B cell (primary cell): ENCODE data around the gene CMTM1. TPM values are rescaled to one million over a fixed set of nuclear protein-coding genes. Genes with fewer than 3 reads are reported as not detected.
A peak's percentile ranks its signal among the peaks of the same experiment; 100 is the strongest.

Source experiments
- ATAC-seq: fragments of 200-7000 bp; cut with Tn5 transposase; one replicate; pipeline ENCODE4 v1.10.0; 2021; ENCODE audit warnings: low read depth, mild to moderate bottlenecking, moderate number of reproducible peaks, moderate library complexity
- CTCF ChIA-PET: fragments of 350-600 bp; sonication (Branson Sonifier 250); formaldehyde crosslinking; loops from one replicate; lab custom pipeline; 2021; ENCODE audit warnings: antibody characterized with exemption, inconsistent platforms; lab: Charles Lee
- POLR2A ChIA-PET: fragments of 350-600 bp; sonication (Branson Sonifier 250); formaldehyde crosslinking; loops from one replicate; lab custom pipeline; 2021; ENCODE audit warnings: antibody characterized with exemption; lab: Charles Lee
- DNase-seq: peaks from one replicate; pipeline ENCODE4 v3.0.0; 2013
- H2AFZ ChIP-seq: 2 replicates; pipeline ENCODE4 v1.6.1; 2012; ENCODE audit warnings: mild to moderate bottlenecking, low read depth, low read length; ENCODE audit not compliant: insufficient read depth, poor library complexity, severe bottlenecking
- H3K27ac ChIP-seq, 2 donors: 1 replicate in 1 of 2; 2 replicates in 1 of 2; pipeline ENCODE4 v1.5.1; 2012 to 2013; ENCODE audit warnings: low read length in 2 of 2, mild to moderate bottlenecking in 2 of 2, moderate library complexity in 1 of 2
- H3K27me3 ChIP-seq, 4 experiments: fragments of 200-600 bp in 1 of 4; sonication (generic) in 1 of 4; replicated peaks in 1 of 4; 1 replicate in 2 of 4; 2 replicates in 2 of 4; pipeline versions ENCODE4 v1.6.1 to v1.7.0; 2013 to 2016; ENCODE audit warnings: low read length in 3 of 4, mild to moderate bottlenecking in 2 of 4, mixed read lengths in 1 of 4, moderate library complexity in 1 of 4; ENCODE audit not compliant: insufficient read depth in 4 of 4, control insufficient read depth in 3 of 4; ENCODE audit errors: control extremely low read depth in 1 of 4
- H3K36me3 ChIP-seq, 2 experiments: replicated peaks in 1 of 2; 1 replicate in 1 of 2; 2 replicates in 1 of 2; pipeline versions ENCODE4 v1.6.1 to v1.7.1; 2013; ENCODE audit warnings: low read length in 1 of 2; ENCODE audit not compliant: insufficient read depth in 2 of 2, control insufficient read depth in 1 of 2; ENCODE audit errors: control extremely low read depth in 1 of 2, extremely low read depth in 1 of 2
- H3K4me1 ChIP-seq, 2 donors: fragments of 200-600 bp in 1 of 2; sonication (generic) in 1 of 2; 1 replicate in 1 of 2; 2 replicates in 1 of 2; pipeline versions ENCODE4 v1.5.1 to v1.6.1; 2013 to 2017; ENCODE audit warnings: low read length in 2 of 2; ENCODE audit not compliant: control insufficient read depth in 2 of 2, insufficient read depth in 2 of 2
- H3K4me2 ChIP-seq: replicated peaks from 2 replicates; pipeline ENCODE3; 2012; ENCODE audit warnings: mild to moderate bottlenecking, low read depth, low read length; ENCODE audit not compliant: poor library complexity, severe bottlenecking
- H3K4me3 ChIP-seq, 5 experiments: fragments of 200-600 bp in 1 of 5; sonication (generic) in 1 of 5; 1 replicate in 3 of 5; 2 replicates in 2 of 5; pipeline versions ENCODE4 v1.5.1 to v1.7.0; 2011 to 2016; ENCODE audit warnings: low read length in 4 of 5, mild to moderate bottlenecking in 4 of 5, low read depth in 2 of 5, control low read depth in 1 of 5, moderate library complexity in 1 of 5; ENCODE audit not compliant: insufficient read depth in 1 of 5; ENCODE audit errors: control extremely low read depth in 1 of 5, extremely low read depth in 1 of 5
- H3K79me2 ChIP-seq: fragments of 200-600 bp; sonication (generic); one replicate; pipeline ENCODE4 v1.6.0; 2016; ENCODE audit warnings: low read length; ENCODE audit not compliant: control insufficient read depth, insufficient read depth
- H3K9ac ChIP-seq: fragments of 200-600 bp; sonication (generic); 2 replicates; pipeline ENCODE4 v1.6.1; 2017; ENCODE audit warnings: mild to moderate bottlenecking, low read length, moderate library complexity
- H3K9me3 ChIP-seq, 3 donors: one replicate each; pipeline versions ENCODE4 v1.6.1 to v1.7.1; 2013; ENCODE audit warnings: low read length in 2 of 3; ENCODE audit not compliant: control insufficient read depth in 2 of 3, insufficient read depth in 1 of 3; ENCODE audit errors: control extremely low read depth in 1 of 3
- H4K20me1 ChIP-seq: 2 replicates; pipeline ENCODE4 v1.6.0; 2012; ENCODE audit warnings: mild to moderate bottlenecking, low read length; ENCODE audit not compliant: insufficient read depth, control insufficient read depth, poor library complexity, severe bottlenecking
- H3K27ac Mint-ChIP-seq: one replicate; pipeline ENCODE4 v1.8.0; 2021; ENCODE audit warnings: mixed read lengths
- H3K27me3 Mint-ChIP-seq: one replicate; pipeline ENCODE4 v1.8.0; 2021; ENCODE audit warnings: mixed read lengths
- H3K4me1 Mint-ChIP-seq: one replicate; pipeline ENCODE4 v1.8.0; 2021; ENCODE audit warnings: mixed read lengths
- H3K4me3 Mint-ChIP-seq: one replicate; pipeline ENCODE4 v1.8.0; 2021; ENCODE audit warnings: mixed read lengths
- H3K9me3 Mint-ChIP-seq: one replicate; pipeline ENCODE4 v1.8.0; 2022; ENCODE audit warnings: mixed read lengths; ENCODE audit not compliant: insufficient read depth
- CTCF ChIP-seq: fragments of 200-600 bp; IDR thresholded peaks from one replicate; pipeline ENCODE4 v1.8.0; 2022; ENCODE audit warnings: antibody characterized with exemption, mild to moderate bottlenecking
- EZH2 ChIP-seq: IDR thresholded peaks from 2 replicates; pipeline ENCODE4 v1.6.1; 2012; ENCODE audit warnings: borderline replicate concordance, low read depth, mild to moderate bottlenecking, moderate library complexity, low read length; ENCODE audit not compliant: insufficient read depth, poor library complexity, severe bottlenecking
- WGBS: methylation state at CpG from one replicate; pipeline ENCODE4 v1.1.5; 2013; ENCODE audit warnings: missing lambda C conversion rate; ENCODE audit not compliant: insufficient coverage; 5-methylcytosine and 5-hydroxymethylcytosine counted together
- intact Hi-C: fragments of 100-400 bp; cut with micrococcal nuclease; formaldehyde crosslinking; loops from one replicate; pipeline ENCODE4 v1.10.0; 2022
- polyA plus RNA-seq: library from polyadenylated mRNA; depleted of rRNA; stranded (reverse); fragments of >200 nt; gene quantifications from 2 replicates; pipeline ENCODE4 v1.2.3, GENCODE V29; 2012
- total RNA-seq, 2 donors: library from RNA; stranded (reverse); fragments of 120-200 nt in 1 of 2; gene quantifications; 1 replicate in 1 of 2; 2 replicates in 1 of 2; pipeline versions ENCODE4 v1.2.3 to v1.2.4, GENCODE V29; 2013 to 2022

Gene CMTM1
- total and polyA plus RNA-seq, 2 donors (not counting 1 experiment from before 2014, with no cell fraction given) = 1.6 to 5.9 TPM

- intact Hi-C loops = no loop called here
- no peak for ATAC-seq
- H3K9ac ChIP-seq = no peak overlapping the region
- no peak overlapping the region for H2AFZ ChIP-seq
- H3K4me2 ChIP-seq = peak overlapping the region; percentile 19
- Mint-ChIP-seq H3K4me1 (peaks cover 77% of the 10 kb centered on the region), H3K27me3 (no peaks in the 10 kb centered on the region), H3K27ac (peak overlapping the region; percentile 90), H3K9me3 (no peaks in the 10 kb centered on the region), H3K4me3 (no peak overlapping the region)
- TF ChIP-seq CTCF = no peak
- no peak for TF ChIP-seq EZH2
- ChIA-PET CTCF (interaction anchor here (0.6 to 6.6 kb wide), 9 partner anchors 8 to 325 kb away, joined by 3 to 46 read pairs (median 4); no protein-coding TSS in a partner anchor), POLR2A (interaction anchor here (1.2 to 3.1 kb wide), 2 partner anchors 23 to 24 kb away, joined by 3 to 21 read pairs; no protein-coding TSS in a partner anchor)
- H3K4me1 ChIP-seq = peaks cover 72 to 85% of the 10 kb centered on the region in 2 donors
- no peak overlapping the region for H3K4me3 ChIP-seq
- H3K27ac ChIP-seq = no peak overlapping the region
- DNase-seq = no peak
- no peaks in the 10 kb centered on the region for H3K36me3 ChIP-seq
- H3K27me3 ChIP-seq = no peaks in the 10 kb centered on the region
- no peaks in the 10 kb centered on the region for H4K20me1 ChIP-seq
- WGBS = 100% methylated on average over 4 of the region's 5 CpGs
- H3K79me2 ChIP-seq = peaks cover 7% of the 10 kb centered on the region
- no peaks in the 10 kb centered on the region for H3K9me3 ChIP-seq
Observed at GRCh38 chr16:66547101-66547989, 18.9 kb upstream of the CMTM1 start.

GRCh38 chr16:66548068-66548467, 18.2 kb upstream of the CMTM1 start:
- peak overlapping the region; percentile 90 for H3K27ac Mint-ChIP-seq

More at GRCh38 chr16:66548068-66548467, 18.2 kb upstream of the CMTM1 start:
- Mint-ChIP-seq H3K4me3 (peak overlapping the region; percentile 87), H3K9me3 (no peaks in the 10 kb centered on the region), H3K27me3 (no peaks in the 10 kb centered on the region), H3K4me1 (peaks cover 80% of the 10 kb centered on the region)
- H2AFZ ChIP-seq = no peak overlapping the region
- TF ChIP-seq CTCF = no peak
- peaks cover 73 to 90% of the 10 kb centered on the region in 2 donors for H3K4me1 ChIP-seq
- H3K9ac ChIP-seq = no peak overlapping the region
- H4K20me1 ChIP-seq = no peaks in the 10 kb centered on the region
- no peaks in the 10 kb centered on the region for H3K9me3 ChIP-seq
- no peak for ATAC-seq
- no peaks in the 10 kb centered on the region for H3K36me3 ChIP-seq
- H3K4me3 ChIP-seq = no peak overlapping the region
- peaks cover 13% of the 10 kb centered on the region for H3K79me2 ChIP-seq
- intact Hi-C loops = loop anchor here (2.0 kb wide), 1 partner anchor 57 kb away; the partner anchor contains the start of gene CMTM3
- CTCF ChIA-PET = interaction anchor here (0.7 to 6.6 kb wide), 7 partner anchors 9 to 325 kb away, joined by 3 to 46 read pairs (median 5); no protein-coding TSS in a partner anchor
- POLR2A ChIA-PET = interaction anchor here (3.1 kb wide), 1 partner anchor 24 kb away, joined by 21 read pairs; no protein-coding TSS in a partner anchor
- 100% methylated on average over 4 of the region's 4 CpGs for WGBS
- no peak overlapping the region for H3K27ac ChIP-seq
- H3K27me3 ChIP-seq = no peaks in the 10 kb centered on the region
- H3K4me2 ChIP-seq = peak overlapping the region; percentile 2
- DNase-seq = no peak
